NCI-H446 treated with DMSO at 0.1 percent for 48 hours (cell line): Measurements from ENCODE around the gene CD68.

Experiments used
- DNase-seq: peaks from one replicate; lab custom pipeline; 2025; lab: John Stamatoyannopoulos, UW

CD68 gene, protein sequence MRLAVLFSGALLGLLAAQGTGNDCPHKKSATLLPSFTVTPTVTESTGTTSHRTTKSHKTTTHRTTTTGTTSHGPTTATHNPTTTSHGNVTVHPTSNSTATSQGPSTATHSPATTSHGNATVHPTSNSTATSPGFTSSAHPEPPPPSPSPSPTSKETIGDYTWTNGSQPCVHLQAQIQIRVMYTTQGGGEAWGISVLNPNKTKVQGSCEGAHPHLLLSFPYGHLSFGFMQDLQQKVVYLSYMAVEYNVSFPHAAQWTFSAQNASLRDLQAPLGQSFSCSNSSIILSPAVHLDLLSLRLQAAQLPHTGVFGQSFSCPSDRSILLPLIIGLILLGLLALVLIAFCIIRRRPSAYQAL

DNA sequence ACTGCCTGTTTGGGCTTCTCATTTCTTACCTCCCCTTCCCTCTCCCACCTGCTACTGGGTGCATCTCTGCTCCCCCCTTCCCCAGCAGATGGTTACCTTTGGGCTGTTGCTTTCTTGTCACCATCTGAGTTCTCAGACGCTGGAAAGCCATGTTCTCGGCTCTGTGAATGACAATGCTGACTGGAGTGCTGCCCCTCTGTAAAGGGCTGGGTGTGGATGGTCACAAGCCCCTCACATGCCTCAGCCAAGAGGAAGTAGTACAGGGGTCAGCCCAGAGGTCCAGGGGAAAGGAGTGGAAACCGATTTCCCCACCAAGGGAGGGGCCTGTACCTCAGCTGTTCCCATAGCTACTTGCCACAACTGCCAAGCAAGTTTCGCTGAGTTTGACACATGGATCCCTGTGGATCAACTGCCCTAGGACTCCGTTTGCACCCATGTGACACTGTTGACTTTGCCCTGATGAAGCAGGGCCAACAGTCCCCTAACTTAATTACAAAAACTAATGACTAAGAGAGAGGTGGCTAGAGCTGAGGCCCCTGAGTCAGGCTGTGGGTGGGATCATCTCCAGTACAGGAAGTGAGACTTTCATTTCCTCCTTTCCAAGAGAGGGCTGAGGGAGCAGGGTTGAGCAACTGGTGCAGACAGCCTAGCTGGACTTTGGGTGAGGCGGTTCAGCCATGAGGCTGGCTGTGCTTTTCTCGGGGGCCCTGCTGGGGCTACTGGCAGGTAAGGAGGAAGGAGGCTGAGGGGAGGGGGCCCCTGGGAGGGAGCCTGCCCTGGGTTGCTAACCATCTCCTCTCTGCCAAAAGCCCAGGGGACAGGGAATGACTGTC lies at the start of gene CD68:
CD68 (plus strand) TSS at position 638 of the 833 bp plus-strand sequence; CDS start at position 678, 40 bp downstream.
- no peak for DNase-seq

DNA sequence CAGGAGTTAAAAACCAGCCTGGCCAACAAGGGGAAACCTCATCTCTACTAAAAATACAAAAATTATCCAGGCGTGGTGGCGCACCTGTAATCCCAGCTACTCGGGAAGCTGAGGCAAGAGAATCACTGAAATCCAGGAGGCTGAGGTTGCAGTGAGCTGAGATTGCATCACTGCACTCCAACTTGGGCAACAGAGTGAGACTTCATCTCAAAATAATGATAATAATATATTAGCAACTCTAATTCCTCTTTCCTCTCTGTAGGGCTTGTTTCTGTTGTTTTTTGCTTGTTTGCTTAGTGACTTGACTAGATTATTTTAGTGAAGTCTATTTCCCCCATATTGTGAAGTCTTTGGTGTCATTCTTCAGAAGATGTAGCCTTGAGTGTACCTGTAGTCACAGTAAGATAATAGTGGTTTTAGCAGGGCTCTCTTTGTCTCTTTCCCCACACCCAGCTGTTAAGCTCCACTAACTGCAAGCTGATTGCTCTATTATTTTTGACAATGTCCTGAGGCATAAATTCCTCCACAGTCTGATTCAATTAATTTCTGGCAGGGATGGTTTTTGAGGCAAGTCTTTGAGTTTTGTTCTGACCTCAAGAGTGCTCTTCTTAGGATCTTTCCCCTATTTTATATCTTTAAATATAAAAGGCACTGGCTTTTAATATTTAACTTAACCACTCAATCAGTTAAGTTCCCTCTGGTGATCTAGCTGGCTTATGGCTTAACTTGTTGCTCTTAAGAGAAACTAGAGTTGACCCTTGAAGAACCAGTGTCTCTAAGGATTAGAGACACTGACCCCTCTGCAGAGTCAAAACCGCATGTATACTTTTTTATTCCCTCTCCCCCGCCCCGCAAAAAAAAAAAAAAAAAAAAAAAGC lies 49.2 kb upstream of the CD68 start:
- no peak for DNase-seq

DNA sequence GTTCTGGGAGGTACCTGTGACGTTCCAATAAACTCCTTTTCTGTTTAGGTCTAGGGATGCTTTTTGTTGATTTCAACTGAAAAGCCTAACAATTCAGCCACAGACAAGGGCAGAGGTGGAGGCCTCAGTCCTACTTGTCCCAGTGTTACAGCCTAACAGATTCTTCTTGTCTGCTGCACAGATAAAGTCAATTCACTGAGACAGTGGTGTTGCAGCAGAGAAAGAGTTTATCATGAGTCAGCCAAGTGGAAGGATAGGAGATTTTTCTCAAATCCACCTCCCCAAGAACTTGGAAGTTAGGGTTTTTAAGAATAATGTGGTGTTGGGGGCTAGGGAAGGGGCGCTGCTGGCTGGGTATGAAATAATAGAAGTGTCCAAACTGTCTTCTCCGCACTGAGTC lies 41.4 kb upstream of the CD68 start:
- DNase-seq: no peak

DNA sequence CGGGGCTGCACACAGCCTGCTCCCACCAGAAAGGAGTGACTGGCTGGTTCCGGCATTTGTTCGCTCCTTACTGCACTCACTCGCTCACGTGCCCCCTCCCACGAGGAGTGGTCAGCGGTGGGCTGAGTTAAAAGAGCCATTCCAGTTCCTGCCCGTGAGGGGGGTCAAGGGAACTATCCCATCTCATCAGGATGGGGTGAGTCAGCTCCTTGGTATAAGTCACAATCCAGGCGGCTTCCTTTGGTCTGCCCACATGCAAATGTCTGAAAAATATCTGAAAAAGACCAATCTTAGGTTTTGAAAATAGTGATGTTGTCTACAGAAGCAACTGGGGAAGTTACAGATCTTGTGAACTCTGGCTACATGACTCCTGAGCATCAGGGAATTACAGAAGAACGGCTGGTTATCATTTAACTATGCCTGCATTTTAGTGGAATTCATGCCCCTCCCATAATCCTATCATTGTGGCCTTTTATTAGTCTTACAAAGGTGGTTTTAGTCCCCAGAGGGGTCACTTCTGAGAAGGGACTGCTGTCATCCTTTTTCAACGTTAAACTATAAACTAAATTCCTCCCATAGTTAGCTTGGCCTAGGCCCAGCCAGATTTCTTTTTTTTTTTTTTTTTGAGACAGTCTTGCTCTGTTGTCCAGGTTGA lies 40.4 kb upstream of the CD68 start:
- no peak for DNase-seq

DNA sequence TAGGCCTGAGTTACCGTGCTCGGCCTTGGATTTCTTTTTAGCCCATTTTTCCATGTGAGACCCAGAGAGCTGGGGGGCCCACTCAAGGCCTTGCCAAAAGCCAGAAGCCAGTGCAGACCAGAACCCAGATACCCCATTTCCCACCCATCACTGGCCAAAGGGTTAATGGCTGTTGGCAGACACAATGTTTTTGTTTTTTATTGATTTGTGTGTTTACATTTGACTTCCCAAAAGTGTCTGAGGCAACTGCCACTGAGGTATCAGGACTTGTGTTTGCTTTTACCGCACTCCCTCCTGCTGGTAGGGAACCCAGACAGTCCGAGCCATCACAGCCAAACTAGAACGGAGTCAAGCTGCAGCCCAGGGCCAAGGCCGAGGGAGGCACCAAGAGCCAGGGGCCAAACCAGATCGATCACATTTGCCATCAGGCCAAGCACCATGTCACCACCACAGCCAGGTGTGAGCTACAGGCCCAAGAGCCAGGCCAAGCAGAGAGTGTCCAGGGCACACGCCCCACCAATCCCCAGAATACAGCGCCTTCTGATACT lies 38.3 kb upstream of the CD68 start:
- DNase-seq: no peak

DNA sequence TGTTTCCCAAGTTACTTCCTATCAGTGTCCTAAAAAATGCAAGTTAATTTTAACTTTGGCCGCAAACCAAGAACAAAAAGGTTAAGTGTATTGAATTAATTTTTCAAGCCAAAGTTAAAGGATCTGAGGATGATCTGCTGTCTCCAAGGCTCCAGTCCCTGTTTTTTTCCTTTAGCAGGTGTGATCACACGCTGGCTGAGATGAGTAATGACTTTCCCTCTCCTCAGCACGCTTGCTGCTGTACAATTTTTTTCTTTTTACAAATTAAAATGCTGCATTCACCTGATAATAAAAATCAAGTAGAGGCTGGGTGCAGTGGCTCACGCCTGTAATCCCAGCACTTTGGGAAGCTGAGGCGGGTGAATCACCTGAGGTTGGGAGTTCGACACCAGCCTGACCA lies 34.5 kb upstream of the CD68 start:
- no peak for DNase-seq

DNA sequence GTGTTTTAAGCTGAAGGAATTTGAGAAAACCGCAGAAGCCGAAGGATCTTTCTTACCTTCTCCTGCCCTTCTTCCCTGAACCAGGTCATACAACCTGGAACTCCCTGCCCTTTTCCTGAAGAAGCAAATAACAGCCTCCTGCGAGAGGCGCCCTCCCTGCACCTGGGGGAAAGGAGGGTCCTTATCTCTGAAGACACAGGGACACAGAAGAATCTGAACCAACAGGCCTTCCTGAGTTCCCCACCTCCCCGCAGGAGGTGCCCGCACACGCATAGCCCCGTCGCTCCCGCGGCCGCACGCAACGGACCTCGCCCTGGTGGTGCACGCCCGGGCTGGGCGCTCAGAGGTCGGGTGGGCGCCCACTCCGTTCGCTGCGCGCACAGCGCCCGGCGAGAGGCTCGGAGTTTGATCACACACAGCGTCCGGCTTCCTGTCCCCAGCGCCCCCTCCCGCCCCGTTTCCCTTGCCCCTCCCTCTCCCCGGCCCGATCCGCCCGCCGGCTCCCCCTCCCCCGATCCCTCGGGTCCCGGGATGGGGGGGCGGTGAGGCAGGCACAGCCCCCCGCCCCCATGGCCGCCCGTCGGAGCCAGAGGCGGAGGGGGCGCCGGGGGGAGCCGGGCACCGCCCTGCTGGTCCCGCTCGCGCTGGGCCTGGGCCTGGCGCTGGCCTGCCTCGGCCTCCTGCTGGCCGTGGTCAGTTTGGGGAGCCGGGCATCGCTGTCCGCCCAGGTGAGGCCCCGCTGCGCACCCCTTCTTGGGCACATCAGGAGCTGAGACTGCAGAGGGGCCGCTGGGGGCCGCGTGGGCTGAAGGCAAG lies 30.6 kb upstream of the CD68 start, which contains the start of gene TNFSF12:
TNFSF12 (plus strand) TSS at position 474 of the 816 bp plus-strand sequence; CDS start at position 570, 96 bp downstream.
- no peak for DNase-seq

DNA sequence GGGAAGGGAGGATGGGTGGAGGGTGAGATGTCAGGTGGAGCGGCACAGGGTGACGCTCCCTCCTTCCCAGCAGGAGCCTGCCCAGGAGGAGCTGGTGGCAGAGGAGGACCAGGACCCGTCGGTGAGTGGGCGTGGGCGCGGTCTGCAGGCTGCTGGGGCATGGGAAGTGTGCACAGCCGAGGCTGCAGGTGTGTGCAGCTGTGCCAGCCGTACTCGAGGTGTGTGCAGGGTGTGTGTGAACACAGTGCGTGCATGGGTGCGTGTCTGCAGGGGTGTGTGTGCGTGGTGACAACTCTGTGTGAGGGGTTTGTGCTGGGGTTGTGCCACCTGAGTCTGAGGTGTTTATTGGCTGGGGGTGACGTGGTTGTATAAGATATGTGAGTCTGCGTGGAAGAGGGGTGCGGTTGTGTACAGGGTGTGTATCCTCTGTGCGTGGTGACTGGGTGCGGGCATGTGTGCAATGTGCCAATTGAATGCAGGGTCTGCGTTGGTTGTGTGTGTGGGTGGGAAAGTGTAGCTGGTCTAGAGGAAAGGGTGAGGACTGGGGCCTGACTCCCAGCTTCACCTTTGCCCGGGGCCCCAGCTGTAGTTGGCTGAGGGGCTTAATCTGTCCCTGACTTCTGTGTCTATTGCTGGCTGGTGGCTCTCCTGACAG lies 29.9 kb upstream of the CD68 start:
- no peak for DNase-seq

DNA sequence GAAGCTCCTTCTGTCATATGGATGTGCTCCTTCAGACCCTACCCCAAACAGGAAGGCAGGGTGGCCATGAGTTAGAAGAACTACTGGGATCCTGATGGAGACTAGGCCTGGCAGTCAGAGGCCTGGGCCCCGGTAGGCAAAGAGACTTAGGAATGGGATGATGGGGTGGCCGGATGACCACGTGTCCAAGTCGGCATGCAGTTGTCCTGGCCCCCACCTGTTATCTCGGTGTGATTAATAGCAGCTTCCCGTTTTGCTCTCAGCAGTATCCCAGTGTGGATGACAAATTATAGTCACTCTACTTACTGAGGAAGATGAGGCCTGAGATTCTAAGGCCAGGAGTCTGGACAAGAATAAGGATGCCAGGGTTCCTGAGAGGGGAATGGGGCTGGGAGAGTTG lies 29.1 kb upstream of the CD68 start:
- no peak for DNase-seq

DNA sequence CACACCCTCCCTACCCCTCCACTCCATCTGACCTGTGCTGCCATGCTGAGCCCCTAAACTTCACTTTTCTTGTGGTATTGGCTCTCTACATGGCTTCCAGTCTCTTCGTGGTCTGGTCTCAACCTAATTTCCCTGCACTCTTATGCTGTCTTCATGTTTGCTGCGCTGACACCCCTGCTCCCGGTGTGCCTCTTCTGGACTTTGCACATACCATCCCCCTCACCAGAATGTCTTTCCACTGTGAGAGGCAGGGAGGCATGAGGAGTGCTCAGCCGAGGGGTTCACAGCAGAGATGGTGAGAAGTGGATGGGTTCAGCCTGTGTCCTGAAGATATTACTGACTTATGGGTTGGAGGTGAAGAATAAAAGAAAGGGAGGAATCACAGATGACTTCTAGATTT lies 28.0 kb upstream of the CD68 start:
- DNase-seq: no peak

DNA sequence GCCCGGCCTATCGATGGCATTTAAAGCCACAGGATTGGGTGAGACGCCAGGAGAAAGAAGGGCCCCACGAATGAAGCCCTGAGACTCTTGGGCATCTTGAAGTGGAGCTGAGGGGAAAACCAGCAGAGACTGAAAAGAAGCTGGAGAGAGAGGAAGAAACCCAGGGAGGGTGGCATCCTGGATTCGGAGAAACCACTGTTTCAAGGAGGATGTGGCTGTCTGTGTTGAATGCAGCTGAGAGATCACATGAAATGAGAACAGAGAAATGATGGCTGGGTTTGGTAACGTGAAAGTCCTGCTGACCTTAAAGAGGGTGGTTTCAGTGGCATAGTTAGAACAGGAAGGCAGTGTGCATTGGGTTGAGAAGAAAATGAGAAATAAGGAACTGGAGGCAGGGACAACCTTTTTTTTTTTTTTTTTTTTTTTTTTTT lies 26.8 kb upstream of the CD68 start:
- no peak for DNase-seq

DNA sequence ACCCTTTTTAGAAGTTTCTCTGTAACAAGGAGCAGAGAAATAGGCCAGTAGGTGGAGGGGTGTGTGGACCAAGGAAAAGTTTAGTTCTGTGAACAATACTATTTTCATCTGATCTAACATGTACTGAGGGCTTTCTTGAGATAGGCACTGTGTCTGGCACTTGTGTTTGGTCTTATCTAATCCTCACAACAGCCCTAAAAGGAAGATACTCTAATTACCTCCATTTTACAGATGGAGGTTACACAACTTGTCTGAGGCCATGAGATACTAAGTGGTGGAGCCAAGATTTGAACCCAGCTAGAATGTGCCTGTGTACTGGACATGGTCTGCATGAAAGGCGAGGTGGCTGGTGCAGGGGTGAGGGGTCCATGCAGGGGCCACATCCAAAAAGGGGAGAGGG lies 26.1 kb upstream of the CD68 start:
- no peak for DNase-seq

DNA sequence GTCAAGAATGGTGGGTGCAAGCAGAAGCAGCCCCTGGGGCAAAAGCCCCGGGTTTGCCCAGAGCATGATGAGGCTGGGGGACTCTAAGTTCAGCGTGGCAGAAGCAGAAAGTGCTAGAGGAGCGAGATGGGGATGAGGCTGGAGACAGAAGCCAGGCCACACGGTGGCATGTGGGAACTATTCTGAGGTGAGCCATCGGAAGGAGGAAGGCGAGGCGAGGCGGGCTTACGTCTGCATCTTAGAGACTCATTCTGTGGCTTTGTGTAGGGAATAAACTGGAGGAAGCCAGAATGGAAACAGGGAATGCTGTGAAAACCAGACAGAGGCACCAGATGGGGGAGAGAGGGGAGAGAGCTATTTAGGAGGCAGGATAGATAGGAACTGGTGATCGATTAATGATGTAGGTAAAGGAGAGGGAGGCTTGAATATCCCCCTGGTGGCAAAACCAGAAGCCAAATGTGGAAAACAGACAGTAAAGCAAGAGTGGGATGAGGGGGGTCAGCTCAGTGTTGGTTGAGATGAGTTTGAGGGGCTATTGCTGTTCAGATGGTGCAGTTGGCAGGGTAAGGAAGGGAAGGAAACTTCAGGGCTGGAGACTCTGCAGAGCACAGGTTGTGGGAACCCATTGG lies 24.0 kb upstream of the CD68 start:
- no peak for DNase-seq

DNA sequence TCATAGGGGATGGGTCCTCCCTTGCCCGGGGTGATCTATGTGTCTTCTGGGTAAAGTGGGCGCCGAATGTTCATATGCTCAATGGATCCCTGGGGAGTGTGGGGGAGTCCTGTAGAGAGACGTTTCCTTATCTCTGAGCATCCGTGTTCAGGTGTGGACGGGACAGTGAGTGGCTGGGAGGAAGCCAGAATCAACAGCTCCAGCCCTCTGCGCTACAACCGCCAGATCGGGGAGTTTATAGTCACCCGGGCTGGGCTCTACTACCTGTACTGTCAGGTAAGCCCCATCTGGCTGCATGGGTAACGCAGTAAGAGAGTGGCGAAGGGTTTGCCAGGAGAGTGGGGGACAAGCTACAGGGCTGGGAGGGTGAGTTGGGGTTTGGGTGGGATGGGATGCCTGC lies 22.8 kb upstream of the CD68 start:
- DNase-seq: no peak

DNA sequence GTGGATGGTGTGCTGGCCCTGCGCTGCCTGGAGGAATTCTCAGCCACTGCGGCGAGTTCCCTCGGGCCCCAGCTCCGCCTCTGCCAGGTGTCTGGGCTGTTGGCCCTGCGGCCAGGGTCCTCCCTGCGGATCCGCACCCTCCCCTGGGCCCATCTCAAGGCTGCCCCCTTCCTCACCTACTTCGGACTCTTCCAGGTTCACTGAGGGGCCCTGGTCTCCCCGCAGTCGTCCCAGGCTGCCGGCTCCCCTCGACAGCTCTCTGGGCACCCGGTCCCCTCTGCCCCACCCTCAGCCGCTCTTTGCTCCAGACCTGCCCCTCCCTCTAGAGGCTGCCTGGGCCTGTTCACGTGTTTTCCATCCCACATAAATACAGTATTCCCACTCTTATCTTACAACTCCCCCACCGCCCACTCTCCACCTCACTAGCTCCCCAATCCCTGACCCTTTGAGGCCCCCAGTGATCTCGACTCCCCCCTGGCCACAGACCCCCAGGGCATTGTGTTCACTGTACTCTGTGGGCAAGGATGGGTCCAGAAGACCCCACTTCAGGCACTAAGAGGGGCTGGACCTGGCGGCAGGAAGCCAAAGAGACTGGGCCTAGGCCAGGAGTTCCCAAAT lies 22.2 kb upstream of the CD68 start:
- no peak for DNase-seq

DNA sequence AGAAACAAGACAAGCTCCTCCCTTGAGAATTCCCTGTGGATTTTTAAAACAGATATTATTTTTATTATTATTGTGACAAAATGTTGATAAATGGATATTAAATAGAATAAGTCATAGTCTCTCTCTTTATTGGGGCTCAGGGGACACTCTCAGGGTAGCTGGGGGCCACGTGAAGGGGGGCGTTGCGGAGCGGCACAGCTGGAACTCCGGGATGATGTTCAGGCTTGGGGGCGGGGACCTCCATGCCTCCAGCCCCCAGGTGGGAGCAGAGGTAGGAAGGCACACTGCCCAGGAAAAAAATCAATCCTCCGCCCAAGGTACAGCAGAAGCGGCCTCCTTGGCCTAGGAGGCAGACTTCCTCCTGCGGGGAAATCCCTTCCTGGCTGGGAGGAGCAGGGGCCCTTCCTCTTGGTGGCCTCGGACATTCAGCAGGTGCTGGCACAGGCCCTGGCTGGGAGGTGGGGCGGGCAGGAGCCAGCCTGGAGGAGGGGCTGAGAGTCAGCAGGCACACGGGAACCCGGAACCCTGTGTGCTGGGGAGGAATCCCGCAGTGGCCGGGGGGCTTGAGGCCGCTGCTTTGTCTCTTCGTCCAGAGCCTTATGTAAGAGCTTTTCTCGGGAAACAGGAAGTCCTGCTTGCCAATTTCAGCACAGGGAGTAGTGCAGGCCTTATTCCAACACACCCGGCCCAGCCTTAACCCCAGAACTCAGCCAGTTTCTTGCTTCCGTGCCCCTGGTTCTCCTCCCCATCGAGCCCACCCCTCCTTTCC lies 21.5 kb upstream of the CD68 start:
- no peak for DNase-seq

DNA sequence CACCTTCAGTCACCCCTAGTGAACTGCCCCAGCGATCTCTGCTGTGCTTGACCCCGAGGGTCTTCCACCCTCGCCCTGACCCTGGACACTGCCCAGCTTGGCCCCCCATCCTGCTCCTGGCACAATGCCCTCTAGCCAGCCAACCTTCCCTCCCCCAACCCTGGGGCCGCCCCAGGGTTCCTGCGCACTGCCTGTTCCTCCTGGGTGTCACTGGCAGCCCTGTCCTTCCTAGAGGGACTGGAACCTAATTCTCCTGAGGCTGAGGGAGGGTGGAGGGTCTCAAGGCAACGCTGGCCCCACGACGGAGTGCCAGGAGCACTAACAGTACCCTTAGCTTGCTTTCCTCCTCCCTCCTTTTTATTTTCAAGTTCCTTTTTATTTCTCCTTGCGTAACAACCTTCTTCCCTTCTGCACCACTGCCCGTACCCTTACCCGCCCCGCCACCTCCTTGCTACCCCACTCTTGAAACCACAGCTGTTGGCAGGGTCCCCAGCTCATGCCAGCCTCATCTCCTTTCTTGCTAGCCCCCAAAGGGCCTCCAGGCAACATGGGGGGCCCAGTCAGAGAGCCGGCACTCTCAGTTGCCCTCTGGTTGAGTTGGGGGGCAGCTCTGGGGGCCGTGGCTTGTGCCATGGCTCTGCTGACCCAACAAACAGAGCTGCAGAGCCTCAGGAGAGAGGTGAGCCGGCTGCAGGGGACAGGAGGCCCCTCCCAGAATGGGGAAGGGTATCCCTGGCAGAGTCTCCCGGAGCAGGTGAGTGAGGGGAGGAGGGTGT lies 20.7 kb upstream of the CD68 start, which contains the start of gene TNFSF13:
TNFSF13 (plus strand) TSS at position 207 of the 776 bp plus-strand sequence; CDS start at position 497, 290 bp downstream.
- no peak for DNase-seq
